ENCODE measurements around the gene PRDM16.

PRDM16 gene

DNA sequence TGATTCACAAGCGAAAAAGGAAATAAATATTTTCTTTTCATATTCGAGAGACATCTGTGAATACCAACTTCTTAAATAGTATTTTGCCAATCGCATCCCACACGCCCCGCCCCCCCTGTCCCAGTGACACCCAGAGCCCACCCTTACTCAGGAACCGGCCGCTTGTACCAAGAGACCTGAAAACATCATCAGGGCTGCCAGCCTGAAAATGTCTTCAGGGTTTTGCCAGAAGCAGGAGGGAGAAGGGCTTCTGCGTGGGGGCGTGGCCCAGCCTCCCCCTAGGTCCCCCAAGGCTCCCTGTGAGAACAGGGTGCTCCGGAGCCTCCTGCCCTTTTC is 126.4 kb downstream of the PRDM16 start:
- TF ChIP-seq BACH2 (CRISPR knock-in tag; IDR thresholded peaks at IDR 0.05; ENCODE audit: borderline replicate concordance), result no peak
- TF ChIP-seq, protein P1, sequence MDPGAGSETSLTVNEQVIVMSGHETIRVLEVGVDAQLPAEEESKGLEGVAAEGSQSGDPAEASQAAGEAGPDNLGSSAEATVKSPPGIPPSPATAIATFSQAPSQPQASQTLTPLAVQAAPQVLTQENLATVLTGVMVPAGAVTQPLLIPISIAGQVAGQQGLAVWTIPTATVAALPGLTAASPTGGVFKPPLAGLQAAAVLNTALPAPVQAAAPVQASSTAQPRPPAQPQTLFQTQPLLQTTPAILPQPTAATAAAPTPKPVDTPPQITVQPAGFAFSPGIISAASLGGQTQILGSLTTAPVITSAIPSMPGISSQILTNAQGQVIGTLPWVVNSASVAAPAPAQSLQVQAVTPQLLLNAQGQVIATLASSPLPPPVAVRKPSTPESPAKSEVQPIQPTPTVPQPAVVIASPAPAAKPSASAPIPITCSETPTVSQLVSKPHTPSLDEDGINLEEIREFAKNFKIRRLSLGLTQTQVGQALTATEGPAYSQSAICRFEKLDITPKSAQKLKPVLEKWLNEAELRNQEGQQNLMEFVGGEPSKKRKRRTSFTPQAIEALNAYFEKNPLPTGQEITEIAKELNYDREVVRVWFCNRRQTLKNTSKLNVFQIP (CRISPR knock-in tag; IDR thresholded peaks at IDR 0.05; ENCODE audit: borderline replicate concordance, low read depth), result no peak
- TF ChIP-seq CSDC2 (CRISPR knock-in tag; IDR thresholded peaks at IDR 0.05), result no peak

DNA sequence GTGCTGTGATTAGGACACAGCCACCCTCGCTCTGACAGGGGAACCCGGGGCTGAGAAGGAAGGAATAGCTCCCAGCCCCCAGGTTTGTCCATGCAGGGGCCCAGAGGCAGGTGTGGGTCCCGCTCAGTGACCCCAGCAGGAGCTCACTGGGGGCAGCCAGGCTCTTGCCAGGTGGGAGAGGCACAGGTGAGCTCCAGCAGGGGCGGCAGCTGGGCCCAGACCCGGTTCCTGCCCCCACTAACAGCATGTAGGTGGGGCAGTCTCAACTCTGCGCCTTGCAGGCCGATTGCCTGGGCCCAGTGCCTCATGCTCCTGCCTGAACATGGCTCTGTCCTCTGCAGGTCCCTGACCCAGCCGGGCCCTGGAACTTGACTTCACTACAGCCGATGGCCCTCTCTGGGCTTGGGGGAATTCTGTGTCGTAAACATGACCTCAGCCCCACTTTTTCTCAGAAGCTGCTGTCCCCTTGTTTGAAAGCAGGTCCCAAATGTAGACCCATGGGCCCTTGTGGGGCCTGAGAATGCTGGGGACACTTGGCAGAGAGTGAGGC is 127.0 kb downstream of the PRDM16 start:
- TF ChIP-seq, protein P2, sequence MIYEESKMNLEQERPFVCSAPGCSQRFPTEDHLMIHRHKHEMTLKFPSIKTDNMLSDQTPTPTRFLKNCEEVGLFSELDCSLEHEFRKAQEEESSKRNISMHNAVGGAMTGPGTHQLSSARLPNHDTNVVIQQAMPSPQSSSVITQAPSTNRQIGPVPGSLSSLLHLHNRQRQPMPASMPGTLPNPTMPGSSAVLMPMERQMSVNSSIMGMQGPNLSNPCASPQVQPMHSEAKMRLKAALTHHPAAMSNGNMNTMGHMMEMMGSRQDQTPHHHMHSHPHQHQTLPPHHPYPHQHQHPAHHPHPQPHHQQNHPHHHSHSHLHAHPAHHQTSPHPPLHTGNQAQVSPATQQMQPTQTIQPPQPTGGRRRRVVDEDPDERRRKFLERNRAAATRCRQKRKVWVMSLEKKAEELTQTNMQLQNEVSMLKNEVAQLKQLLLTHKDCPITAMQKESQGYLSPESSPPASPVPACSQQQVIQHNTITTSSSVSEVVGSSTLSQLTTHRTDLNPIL (CRISPR knock-in tag; IDR thresholded peaks at IDR 0.05; ENCODE audit: low read depth), result no peak
- TF ChIP-seq, protein P3, sequence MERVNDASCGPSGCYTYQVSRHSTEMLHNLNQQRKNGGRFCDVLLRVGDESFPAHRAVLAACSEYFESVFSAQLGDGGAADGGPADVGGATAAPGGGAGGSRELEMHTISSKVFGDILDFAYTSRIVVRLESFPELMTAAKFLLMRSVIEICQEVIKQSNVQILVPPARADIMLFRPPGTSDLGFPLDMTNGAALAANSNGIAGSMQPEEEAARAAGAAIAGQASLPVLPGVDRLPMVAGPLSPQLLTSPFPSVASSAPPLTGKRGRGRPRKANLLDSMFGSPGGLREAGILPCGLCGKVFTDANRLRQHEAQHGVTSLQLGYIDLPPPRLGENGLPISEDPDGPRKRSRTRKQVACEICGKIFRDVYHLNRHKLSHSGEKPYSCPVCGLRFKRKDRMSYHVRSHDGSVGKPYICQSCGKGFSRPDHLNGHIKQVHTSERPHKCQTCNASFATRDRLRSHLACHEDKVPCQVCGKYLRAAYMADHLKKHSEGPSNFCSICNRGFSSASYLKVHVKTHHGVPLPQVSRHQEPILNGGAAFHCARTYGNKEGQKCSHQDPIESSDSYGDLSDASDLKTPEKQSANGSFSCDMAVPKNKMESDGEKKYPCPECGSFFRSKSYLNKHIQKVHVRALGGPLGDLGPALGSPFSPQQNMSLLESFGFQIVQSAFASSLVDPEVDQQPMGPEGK (CRISPR knock-in tag; IDR thresholded peaks at IDR 0.05; ENCODE audit: borderline replicate concordance), result no peak
- TF ChIP-seq CSRNP3 (CRISPR knock-in tag; IDR thresholded peaks at IDR 0.05), result no peak
- TF ChIP-seq TSHZ2 (CRISPR knock-in tag; IDR thresholded peaks at IDR 0.05), result no peak
- TF ChIP-seq ISL1 (CRISPR knock-in tag; IDR thresholded peaks at IDR 0.05), result no peak
- TF ChIP-seq CSDC2 (CRISPR knock-in tag; IDR thresholded peaks at IDR 0.05), result no peak
- no peak for TF ChIP-seq PPARA (CRISPR knock-in tag; IDR thresholded peaks at IDR 0.05; ENCODE audit: borderline replicate concordance)
- no peak for TF ChIP-seq ESRRG (CRISPR knock-in tag; IDR thresholded peaks at IDR 0.05)
- no peak for TF ChIP-seq ZFP30 (CRISPR knock-in tag; IDR thresholded peaks at IDR 0.05)
- TF ChIP-seq TCF4 (CRISPR knock-in tag; IDR thresholded peaks at IDR 0.05; ENCODE audit: borderline replicate concordance), result no peak
- TF ChIP-seq GLIS3 (CRISPR knock-in tag; IDR thresholded peaks at IDR 0.05), result no peak
- TF ChIP-seq ZFP3 (CRISPR knock-in tag; IDR thresholded peaks at IDR 0.05), result no peak
- no peak for TF ChIP-seq ZNF8 (CRISPR knock-in tag; IDR thresholded peaks at IDR 0.05)
- TF ChIP-seq, protein P1 (CRISPR knock-in tag; IDR thresholded peaks at IDR 0.05; ENCODE audit: borderline replicate concordance, low read depth), result no peak
- TF ChIP-seq ZNF70 (CRISPR knock-in tag; IDR thresholded peaks at IDR 0.05), result no peak
- ATAC-seq, result no peak

More for the DNA sequence above, 126.4 kb downstream of the PRDM16 start:
- ATAC-seq, result no peak

GRCh38 chr1:3196577-3197245 is 127.7 kb downstream of the PRDM16 start:
- ATAC-seq, result no peak
- no peak for TF ChIP-seq CSDC2 (CRISPR knock-in tag; IDR thresholded peaks at IDR 0.05)
- TF ChIP-seq ZNF70 (CRISPR knock-in tag; IDR thresholded peaks at IDR 0.05), result no peak
- TF ChIP-seq, protein P3 (CRISPR knock-in tag; IDR thresholded peaks at IDR 0.05; ENCODE audit: borderline replicate concordance), result no peak
- TF ChIP-seq TOX (CRISPR knock-in tag; IDR thresholded peaks at IDR 0.05; ENCODE audit: borderline replicate concordance), result no peak
- TF ChIP-seq ZC3H10 (CRISPR knock-in tag; IDR thresholded peaks at IDR 0.05), result no peak
- no peak for TF ChIP-seq ZNF565 (CRISPR knock-in tag; conservative IDR thresholded peaks at IDR 0.05; ENCODE audit: low read depth)
- no peak for TF ChIP-seq ZFP30 (CRISPR knock-in tag; IDR thresholded peaks at IDR 0.05)
- no peak for TF ChIP-seq ISL1 (CRISPR knock-in tag; IDR thresholded peaks at IDR 0.05)
- no peak for TF ChIP-seq ESRRG (CRISPR knock-in tag; IDR thresholded peaks at IDR 0.05)
- TF ChIP-seq, protein P1 (CRISPR knock-in tag; IDR thresholded peaks at IDR 0.05; ENCODE audit: borderline replicate concordance, low read depth), result no peak
- no peak for TF ChIP-seq ZNF8 (CRISPR knock-in tag; IDR thresholded peaks at IDR 0.05)
- TF ChIP-seq PPARA (CRISPR knock-in tag; IDR thresholded peaks at IDR 0.05; ENCODE audit: borderline replicate concordance), result no peak
- TF ChIP-seq, protein P2 (CRISPR knock-in tag; IDR thresholded peaks at IDR 0.05; ENCODE audit: low read depth), result no peak
